Astrocyte of the spinal cord (primary cell): ENCODE measurements around the gene ALKBH6.

ENCODE experiments used
- DNase-seq: peaks from one replicate; pipeline ENCODE4 v3.0.0; 2011; ENCODE audit warnings: low read depth, low spot score
- H3K4me3 ChIP-seq: 2 replicates; pipeline ENCODE4 v1.5.1; 2011; ENCODE audit warnings: low read depth, mild to moderate bottlenecking, low read length, moderate library complexity
- in situ Hi-C: cut with HindIII; loops from 2 replicates; pipeline ENCODE4 v1.10.0; 2017; ENCODE audit warnings: low sequenced_read_pairs
- TF ChIP-seq, protein P1 (sequence below): IDR thresholded peaks from 2 replicates; pipeline ENCODE4 v1.5.1; 2012; ENCODE audit warnings: low read depth, mild to moderate bottlenecking, low read length, inconsistent platforms

Gene ALKBH6

GRCh38 chr19:36019061-36019670 lies 5.2 kb upstream of the ALKBH6 start:
- H3K4me3 ChIP-seq: no peak overlapping the region
- in situ Hi-C loops: no loop called here
- no peak for DNase-seq
- TF ChIP-seq, protein P1, sequence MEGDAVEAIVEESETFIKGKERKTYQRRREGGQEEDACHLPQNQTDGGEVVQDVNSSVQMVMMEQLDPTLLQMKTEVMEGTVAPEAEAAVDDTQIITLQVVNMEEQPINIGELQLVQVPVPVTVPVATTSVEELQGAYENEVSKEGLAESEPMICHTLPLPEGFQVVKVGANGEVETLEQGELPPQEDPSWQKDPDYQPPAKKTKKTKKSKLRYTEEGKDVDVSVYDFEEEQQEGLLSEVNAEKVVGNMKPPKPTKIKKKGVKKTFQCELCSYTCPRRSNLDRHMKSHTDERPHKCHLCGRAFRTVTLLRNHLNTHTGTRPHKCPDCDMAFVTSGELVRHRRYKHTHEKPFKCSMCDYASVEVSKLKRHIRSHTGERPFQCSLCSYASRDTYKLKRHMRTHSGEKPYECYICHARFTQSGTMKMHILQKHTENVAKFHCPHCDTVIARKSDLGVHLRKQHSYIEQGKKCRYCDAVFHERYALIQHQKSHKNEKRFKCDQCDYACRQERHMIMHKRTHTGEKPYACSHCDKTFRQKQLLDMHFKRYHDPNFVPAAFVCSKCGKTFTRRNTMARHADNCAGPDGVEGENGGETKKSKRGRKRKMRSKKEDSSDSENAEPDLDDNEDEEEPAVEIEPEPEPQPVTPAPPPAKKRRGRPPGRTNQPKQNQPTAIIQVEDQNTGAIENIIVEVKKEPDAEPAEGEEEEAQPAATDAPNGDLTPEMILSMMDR: no peak

DNA sequence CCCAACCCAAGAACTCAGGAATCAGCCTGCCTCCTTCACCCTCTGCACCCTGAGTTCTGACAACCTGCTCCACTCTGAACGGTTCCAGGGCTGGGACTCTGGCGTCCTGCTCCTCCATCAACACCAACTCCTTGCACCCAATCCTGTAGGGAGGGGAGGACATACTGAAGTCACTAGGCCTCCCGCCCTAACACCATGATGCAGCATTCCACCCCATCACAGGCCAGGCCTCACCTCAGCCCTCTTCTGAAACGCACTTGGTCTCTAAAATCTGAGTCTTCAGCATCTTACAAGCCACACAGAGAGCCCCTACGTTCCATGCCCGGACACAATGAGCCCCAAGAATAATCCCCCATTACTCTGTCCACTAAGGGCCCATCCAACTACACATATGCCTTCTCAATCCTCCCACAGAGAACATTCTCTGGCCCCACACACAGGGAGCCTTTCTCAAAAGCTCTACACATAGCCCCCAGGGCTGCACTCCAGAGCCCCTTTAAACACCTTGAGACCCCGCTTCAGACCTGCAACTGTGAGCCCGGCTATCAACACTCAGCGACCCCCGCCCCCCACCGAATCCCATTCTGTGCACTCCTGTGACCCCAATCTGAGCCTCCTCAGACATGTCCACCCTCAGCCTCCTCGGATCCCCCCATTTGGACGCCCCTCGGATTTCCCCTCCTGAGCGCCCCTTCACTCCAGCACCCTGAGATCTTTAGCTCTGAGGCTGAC lies 567 bp downstream of the ALKBH6 start:
- no peak for DNase-seq
- peak overlapping the region; percentile 83 for H3K4me3 ChIP-seq
- in situ Hi-C loops: no loop called here
- TF ChIP-seq, protein P1: no peak

GRCh38 chr19:36010402-36010801 lies 3.6 kb downstream of the ALKBH6 start:
- H3K4me3 ChIP-seq: no peak overlapping the region
- no peak for DNase-seq
- TF ChIP-seq, protein P1: no peak
- in situ Hi-C loops: no loop called here

DNA sequence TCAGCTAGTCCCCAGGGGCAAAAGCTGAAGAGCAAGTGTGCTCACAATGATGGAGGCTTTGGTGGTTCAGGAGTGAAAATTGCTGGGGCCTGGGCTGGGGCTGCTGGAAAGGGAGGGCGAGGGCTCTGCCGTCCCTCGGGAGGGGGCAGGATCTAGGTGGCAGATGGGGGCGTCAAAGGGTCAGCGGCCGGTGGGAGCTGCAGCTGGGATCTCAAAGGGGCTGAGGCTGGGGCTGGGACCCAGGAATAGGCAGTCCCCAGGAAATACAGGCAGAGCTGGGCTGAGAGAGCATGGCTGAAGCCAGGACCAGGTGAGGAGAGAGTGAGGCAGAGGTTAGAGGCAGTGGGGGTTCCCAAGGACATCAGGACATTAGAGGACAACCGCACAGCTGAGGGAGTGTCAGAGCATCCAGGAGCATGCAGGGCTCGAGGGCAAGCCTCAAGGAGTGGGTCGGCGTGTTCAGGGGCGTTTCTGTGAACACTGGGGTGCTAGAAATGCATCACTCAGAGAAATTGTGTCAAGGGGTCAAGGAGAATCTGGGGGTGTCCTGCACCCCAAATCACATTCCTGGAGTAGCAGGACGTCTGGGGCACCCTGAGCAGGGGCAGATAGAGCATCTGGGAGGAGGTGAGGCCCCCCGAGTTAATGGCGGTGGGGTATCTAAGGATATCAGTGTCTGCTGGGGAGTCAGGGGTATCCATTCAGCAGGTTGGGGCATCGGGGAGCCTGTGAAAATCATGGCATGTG lies 4.2 kb downstream of the ALKBH6 start:
- DNase-seq: no peak
- TF ChIP-seq, protein P1: no peak
- in situ Hi-C loops: no loop called here
- H3K4me3 ChIP-seq: peak overlapping the region; percentile 34

- peak; percentile 50 for DNase-seq
- in situ Hi-C loops: no loop called here
- TF ChIP-seq, protein P1: no peak
Observed at GRCh38 chr19:36009220-36009619, 4.8 kb downstream of the ALKBH6 start.

GRCh38 chr19:36008336-36008978 lies 5.6 kb downstream of the ALKBH6 start, which contains the start of gene SYNE4:
SYNE4 (minus strand) TSS chr19:36008813; CDS start chr19:36008681, 132 bp downstream.
- TF ChIP-seq, protein P1: no peak
- H3K4me3 ChIP-seq: peak within 1 kb of the TSS; percentile 34

More at GRCh38 chr19:36009220-36009619, 4.8 kb downstream of the ALKBH6 start:
- H3K4me3 ChIP-seq: peak overlapping the region; percentile 34

More at GRCh38 chr19:36008336-36008978, 5.6 kb downstream of the ALKBH6 start, which contains the start of gene SYNE4:
- in situ Hi-C loops: no loop called here
- no peak for DNase-seq
